NCI-H1048 (cell line): ENCODE results near the gene C2orf78.

ENCODE experiments used
- DNase-seq: peaks from one replicate; lab custom pipeline; 2025; lab: John Stamatoyannopoulos, UW

Gene C2orf78

GRCh38 chr2:73839653-73840411 lies 55.8 kb downstream of the C2orf78 start:
- DNase-seq: no peak

DNA sequence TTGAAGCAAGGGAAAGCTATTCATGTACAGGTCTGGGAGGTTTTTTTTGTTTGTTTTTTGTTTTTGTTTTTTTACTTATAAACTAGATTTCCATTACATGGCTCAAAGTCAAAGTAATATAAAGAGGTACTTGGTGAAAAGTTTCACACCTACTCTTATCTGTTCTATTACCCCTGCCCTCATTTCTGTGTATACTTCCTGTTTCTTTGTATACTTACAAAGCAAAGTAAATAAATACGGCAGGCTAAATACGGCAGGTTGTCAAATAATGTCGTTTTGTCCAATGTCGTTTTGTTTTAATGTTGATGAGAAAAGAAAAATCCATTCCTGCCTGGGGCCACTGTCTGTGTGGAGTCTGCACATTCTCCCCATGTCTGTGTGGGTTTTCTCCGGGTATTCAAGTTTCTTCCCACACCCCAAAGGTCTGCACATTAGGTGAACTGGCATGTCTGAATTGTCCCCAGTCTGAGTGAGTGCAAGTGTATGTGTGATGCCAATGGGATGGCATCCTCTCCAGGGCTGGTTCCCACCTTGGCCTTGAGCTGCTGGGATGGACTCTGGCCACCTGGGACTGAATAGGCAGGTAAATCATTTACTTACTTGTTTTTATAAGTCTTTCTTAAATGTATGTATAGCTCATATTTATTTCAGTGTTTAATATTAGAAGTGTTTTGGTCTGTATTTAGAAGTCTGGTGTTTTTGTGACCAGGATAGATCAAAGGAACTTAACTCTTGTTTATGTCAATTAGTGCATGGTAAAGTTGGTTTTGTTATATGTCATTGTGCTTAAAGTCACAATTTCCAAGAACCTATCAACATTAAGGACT lies 58.1 kb downstream of the C2orf78 start:
- DNase-seq: no peak

DNA sequence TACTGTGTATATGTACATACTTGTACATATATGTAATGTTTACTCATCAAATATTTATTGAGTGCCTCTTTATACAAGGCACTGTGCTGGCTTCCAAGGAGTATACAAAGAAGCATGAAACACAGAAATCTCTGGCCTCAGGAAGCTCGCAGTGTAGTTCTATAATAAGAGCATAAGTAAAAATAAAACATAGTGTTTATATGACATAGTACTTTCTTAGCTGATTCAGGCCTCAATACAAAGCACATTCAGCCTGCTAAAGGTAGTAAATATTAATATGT lies 58.7 kb downstream of the C2orf78 start:
- DNase-seq: no peak

DNA sequence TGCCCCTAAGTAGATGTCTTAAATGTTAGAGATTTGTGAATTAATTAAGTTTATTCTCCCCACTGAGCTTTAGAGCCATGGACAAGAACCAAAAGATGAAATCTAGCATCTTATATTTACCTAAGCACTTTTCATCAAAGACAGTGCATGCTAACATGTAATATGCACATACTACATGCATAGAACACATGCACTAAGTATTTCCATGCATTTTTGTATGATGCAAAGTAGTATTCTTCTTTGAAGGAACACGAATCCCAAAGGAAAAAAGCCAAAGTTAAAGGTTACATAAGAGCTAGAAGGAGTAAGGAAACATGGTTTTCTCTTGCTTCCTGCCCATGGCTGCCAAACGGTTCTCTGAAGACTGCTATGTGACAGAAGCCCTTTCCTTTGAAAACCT lies 60.1 kb downstream of the C2orf78 start:
- DNase-seq: no peak

DNA sequence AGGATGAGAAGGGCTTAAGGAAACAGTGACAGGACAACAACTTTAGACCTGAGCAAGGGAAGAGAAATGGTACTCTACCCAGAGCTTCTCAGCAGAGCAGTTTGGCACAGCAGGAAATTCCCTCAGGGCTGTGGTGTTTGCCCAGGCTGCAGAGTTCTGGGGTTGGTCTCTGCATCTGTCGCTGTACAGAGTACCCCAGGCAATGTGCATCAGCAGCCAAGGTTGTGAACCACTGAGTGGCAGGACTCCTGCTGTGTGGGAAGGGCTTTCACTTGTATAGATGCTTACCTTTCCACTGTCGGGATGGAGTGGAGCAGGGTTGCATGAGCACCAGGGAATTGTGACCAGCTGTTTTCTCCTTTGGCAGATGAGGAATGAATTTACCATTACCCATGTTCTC lies 66.0 kb downstream of the C2orf78 start:
- DNase-seq: no peak

- no peak for DNase-seq
Measured at GRCh38 chr2:73851274-73851673, 67.3 kb downstream of the C2orf78 start.

DNA sequence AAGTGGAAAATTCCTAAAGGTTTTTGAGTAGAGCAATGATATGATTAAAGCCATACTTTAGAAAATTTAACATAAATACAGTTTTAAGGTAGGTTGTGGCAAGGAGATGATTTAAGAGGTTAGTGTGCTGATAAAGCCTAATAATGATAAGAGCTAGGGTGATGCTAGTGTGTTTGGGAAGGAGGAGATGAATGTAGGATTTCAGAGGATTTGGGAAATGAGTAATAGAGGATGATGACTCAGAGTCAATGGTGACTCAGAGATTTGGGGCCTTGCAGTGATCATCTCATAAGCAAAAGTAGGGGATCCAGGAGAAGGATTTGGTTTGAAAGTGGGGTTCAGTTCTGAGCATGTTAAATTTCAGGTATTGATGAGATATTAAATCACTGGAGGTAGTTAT lies 68.0 kb downstream of the C2orf78 start:
- DNase-seq: no peak

- no peak for DNase-seq
Measured at GRCh38 chr2:73855526-73855925, 71.5 kb downstream of the C2orf78 start.

DNA sequence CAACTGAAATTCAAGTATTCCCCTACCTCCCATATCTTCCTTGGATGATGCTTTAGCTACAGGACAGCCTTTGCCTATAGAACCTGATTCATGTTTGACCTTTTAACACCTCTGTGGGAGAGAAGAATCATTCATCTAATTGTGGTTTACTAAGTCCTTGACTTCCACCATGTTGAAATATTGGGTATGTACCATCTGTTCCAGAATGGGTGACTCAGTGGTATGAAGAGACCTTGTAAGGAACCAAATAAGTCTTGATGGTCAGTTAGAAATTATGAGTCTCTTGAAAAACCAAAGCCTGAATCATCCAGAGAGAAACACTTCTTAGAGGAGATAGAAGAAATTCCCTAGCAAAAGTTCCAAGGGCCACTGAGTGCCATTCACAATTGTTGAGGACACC lies 72.2 kb downstream of the C2orf78 start:
- DNase-seq: no peak

GRCh38 chr2:73859721-73860586 lies 76.0 kb downstream of the C2orf78 start:
- no peak for DNase-seq

- DNase-seq: no peak
Measured at GRCh38 chr2:73862987-73863386, 79.0 kb downstream of the C2orf78 start.
